Effector CD8-positive, alpha-beta T cell (primary cell): ENCODE results near the gene EEF2KMT.
"Not testable (repeated sequence)": the region's sequence is repeated elsewhere in the genome, so short reads cannot be mapped to it uniquely, and the experiment has no call there.

Source experiments
- DNase-seq: peaks from one replicate; lab custom pipeline; 2025; lab: John Stamatoyannopoulos, UW

Gene EEF2KMT

DNA sequence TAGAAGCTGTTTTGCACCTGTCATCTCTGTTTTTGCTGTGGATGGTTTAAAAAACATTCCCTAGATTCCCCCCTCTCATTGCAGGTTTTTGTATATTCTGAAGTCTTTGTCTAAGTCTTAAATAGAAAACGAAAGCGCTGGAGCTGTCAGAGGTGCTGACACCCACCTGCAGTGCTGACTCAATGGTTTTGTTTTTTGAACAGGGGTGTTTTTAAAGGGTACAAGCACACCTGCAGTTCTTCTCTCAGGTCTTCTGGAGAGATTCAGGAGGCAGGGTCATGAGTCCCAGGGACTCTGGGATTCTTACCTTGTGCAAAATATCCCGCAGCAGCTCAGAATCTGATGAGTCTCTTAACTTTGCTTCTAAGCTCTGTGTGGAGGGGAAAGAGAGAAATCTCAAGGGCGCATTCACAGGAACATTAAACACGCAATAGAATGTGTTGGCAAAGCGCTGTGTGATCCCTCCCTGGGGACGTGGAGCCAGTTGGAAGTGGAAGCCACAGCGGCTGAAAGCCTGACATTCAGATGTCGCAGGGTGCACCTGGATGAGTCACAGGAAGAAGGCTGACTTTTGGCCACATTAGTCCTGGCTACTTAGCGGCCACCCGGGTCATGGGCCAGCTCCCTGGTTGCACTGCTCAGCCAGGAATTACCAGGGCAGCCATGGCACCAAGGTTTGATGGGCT, 2.3 kb downstream of the EEF2KMT start:
- not testable (repeated sequence) for DNase-seq

- not testable (repeated sequence) for DNase-seq
Observed at GRCh38 chr16:5093746-5094145, 3.8 kb downstream of the EEF2KMT start.

DNA sequence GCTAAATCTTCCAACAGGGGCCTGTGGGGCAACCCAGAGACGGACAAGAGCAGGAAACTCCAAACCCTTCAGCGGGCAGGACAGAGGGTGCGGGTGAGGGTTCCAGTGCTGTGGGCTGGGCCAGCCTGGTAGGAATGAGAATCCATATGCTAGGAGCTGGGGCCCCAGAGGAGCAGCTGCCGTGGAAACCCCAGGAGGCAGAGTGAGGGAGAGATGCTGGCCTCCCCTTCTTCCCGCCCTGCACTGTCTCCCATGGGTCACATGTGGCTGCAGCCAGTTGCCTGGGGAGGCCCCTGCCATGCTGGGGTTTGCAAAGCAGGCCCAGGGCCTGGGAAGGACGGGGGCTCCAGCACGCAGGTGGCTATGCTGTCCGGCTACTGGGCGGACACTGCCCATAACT, 4.5 kb downstream of the EEF2KMT start:
- DNase-seq: not testable (repeated sequence)

GRCh38 chr16:5090592-5090991, 7.0 kb downstream of the EEF2KMT start:
- not testable (repeated sequence) for DNase-seq

GRCh38 chr16:5089911-5090555, 7.6 kb downstream of the EEF2KMT start:
- not testable (repeated sequence) for DNase-seq

DNA sequence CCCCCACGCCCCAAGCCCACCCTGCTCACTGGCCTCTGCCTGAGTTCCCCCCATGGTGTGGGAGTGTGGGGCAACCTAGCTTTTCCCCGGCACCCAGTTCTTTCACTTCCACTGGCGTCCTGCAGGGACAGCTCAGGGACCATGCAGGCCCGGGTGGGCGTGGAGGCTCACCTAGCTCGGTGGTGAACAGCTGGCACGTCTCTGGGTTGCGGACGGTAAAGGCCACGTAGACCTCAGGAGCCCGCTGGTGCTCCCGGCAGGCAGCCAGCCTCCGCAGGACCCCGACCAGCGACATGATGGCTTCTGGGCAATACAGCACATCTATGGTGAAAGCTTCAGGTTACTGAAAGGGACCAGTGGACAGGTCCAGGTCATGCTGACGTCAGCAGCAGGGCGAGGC, 8.7 kb downstream of the EEF2KMT start:
- not testable (repeated sequence) for DNase-seq

GRCh38 chr16:5088086-5088790, 9.4 kb downstream of the EEF2KMT start:
- not testable (repeated sequence) for DNase-seq

DNA sequence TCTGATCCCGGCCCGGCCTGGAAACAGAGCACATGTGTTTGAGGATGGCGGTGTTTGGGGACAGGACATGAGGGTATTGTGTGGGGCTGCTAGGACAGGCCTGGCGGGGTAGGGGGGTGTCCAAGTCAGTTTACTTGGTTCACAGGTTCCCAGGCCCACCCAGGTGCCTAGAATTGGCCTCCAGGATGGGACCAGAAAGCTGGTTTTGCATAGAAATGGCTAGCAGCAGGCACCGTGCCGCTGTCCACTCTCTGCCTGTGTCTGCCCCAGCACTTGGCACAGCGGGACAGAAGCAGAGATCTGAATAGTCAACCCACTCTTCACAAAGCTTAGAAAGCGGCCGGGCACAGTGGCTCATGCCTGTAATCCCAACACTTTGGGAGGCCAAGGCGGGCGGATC, 11.9 kb downstream of the EEF2KMT start:
- DNase-seq: not testable (repeated sequence)

DNA sequence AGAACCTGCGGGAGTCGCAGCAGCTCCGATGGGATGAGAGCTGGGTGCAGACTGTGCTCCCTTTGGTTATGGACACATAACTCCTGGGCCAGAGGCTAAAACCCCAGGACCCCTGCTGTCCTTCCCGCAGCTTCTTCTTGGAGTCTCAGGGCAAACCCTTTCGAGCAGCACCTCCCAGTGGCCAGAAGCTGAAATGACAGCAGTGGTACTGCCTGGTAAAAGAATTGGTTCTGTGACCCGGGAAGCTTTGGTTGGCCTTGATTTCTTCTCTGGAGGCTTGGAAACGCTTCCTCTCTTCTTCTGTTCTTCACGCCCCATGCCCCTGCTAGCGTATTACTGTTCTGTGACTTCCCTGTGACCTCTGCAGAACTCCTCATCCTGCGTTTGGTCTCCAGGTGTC, 12.8 kb downstream of the EEF2KMT start:
- DNase-seq: peak; percentile 3

GRCh38 chr16:5084099-5084731, 13.4 kb downstream of the EEF2KMT start:
- not testable (repeated sequence) for DNase-seq

- not testable (repeated sequence) for DNase-seq
Observed at GRCh38 chr16:5083646-5084045, 13.9 kb downstream of the EEF2KMT start.

- DNase-seq: not testable (repeated sequence)
Observed at GRCh38 chr16:5080996-5081395, 16.6 kb downstream of the EEF2KMT start.

- DNase-seq: not testable (repeated sequence)
Observed at GRCh38 chr16:5080461-5080860, 17.1 kb downstream of the EEF2KMT start.

GRCh38 chr16:5078626-5079025, 19.0 kb downstream of the EEF2KMT start:
- no peak for DNase-seq

DNA sequence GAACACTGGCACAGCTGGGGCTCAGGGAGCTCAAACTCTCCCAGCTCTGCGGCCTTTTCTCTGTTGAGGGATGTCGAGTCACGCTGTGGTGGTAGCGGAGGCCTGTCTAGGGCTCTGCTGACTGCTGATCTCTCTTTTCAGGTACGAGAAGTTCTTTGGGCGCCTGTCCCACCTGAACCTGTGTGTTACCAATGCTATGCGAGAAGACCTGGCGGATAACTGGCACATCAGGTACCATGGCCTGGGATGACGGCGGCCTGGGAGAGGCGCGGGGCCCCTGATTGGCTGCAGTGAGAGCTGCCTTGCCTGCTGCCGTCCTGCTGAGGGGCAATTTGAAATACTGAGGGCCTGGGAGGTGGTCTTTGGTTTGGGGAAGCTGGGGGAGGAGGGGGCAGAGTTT, 20.3 kb downstream of the EEF2KMT start:
- no peak for DNase-seq

DNA sequence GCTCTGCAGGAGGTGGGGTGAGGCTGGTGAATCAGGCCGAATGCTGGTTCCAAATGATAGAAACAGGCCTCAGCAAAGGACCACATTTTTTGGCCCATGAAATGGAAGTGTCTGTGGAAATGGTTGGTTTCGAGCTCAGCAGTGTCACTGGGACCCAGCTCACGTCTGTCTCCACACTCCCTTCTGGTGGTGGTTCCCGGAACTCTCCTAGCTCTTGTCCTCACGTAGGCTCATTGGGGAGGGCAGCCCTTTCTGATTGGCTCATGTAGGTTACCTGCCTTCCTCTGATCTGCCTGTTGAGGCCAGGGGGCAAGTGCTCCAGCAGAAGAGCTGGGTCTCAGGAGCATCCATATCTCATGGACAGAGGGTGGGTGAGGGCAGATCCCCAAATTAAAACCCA, 22.0 kb downstream of the EEF2KMT start:
- DNase-seq: no peak

GRCh38 chr16:5073771-5074170, 23.8 kb downstream of the EEF2KMT start:
- not testable (repeated sequence) for DNase-seq

DNA sequence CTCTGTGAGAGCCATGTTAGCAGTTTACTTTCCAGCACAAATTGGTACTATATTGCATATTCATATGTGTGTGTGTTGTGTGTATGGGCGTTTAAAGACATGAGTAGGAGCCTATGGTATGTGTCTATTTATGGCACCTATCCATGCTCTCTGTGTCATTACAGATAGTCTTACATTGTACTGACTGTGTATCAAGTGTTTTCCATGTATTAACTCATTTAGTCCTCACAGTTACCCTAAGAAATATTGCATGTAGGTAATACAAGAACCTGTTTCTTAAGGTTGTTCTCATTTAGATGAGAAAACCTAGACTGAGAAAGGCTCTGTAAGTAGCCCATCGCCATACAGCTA, 24.3 kb downstream of the EEF2KMT start:
- DNase-seq: no peak

- DNase-seq: no peak
Observed at GRCh38 chr16:5072334-5073278, 25.0 kb downstream of the EEF2KMT start.

- DNase-seq: peak; percentile 81
Observed at GRCh38 chr16:5071681-5072333, 25.8 kb downstream of the EEF2KMT start, which contains the start of gene ALG1. Gene ALG1 (plus strand): TSS chr16:5071843. CDS start chr16:5071850, 7 bp downstream.

GRCh38 chr16:5071341-5071680, 26.3 kb downstream of the EEF2KMT start:
- DNase-seq: no peak
